GM12878 (cell line): ENCODE results near the gene PTBP3. TPM values are rescaled to one million over a fixed set of nuclear protein-coding genes. Genes with fewer than 3 reads are reported as not detected.

Source experiments
- ASH2L ChIP-seq: fragments of 300-600, 200-600 bp; sonication (generic); IDR thresholded peaks from 2 replicates; pipeline ENCODE4 v1.6.1; 2017; ENCODE audit warnings: low read depth, mild to moderate bottlenecking, borderline replicate concordance
- ATF7 ChIP-seq: fragments of 450-650 bp; IDR thresholded peaks from 2 replicates; pipeline ENCODE4 v1.6.1; 2016; ENCODE audit warnings: low read depth, mild to moderate bottlenecking
- BHLHE40 ChIP-seq, 2 experiments: fragments of 450-650 bp in 1 of 2; IDR thresholded peaks; 2 replicates each; pipeline ENCODE4 v1.6.1; 2011 to 2017; ENCODE audit warnings: low read depth in 2 of 2, borderline replicate concordance in 1 of 2, improper control_type of control experiment in 1 of 2, low read length in 1 of 2, mild to moderate bottlenecking in 1 of 2
- CHD2 ChIP-seq: IDR thresholded peaks from 2 replicates; pipeline ENCODE4 v1.6.1; 2011; ENCODE audit warnings: low read depth, low read length, improper control_type of control experiment, borderline replicate concordance
- CREM ChIP-seq: IDR thresholded peaks from 2 replicates; pipeline ENCODE4 v1.6.1; 2014; ENCODE audit warnings: antibody characterized with exemption, low read depth
- EGR1 ChIP-seq, 2 experiments: IDR thresholded peaks; 1 replicate in 1 of 2; 2 replicates in 1 of 2; pipeline ENCODE4 v1.6.1; 2011 to 2012; ENCODE audit warnings: low read depth in 2 of 2, low read length in 2 of 2, borderline replicate concordance in 1 of 2, mild to moderate bottlenecking in 1 of 2, moderate library complexity in 1 of 2
- GATAD2B ChIP-seq: fragments of 450-650 bp; conservative IDR thresholded peaks from 2 replicates; pipeline ENCODE4 v1.6.1; 2017; ENCODE audit warnings: low read depth, mild to moderate bottlenecking, moderate library complexity
- IKZF1 ChIP-seq: fragments of 450-650 bp; conservative IDR thresholded peaks from 2 replicates; pipeline ENCODE4 v1.6.1; 2017; ENCODE audit warnings: antibody characterized with exemption, mild to moderate bottlenecking
- IRF4 ChIP-seq: IDR thresholded peaks from 2 replicates; pipeline ENCODE4 v1.6.1; 2011; ENCODE audit warnings: low read depth, low read length
- LARP7 ChIP-seq: fragments of 450-650 bp; IDR thresholded peaks from 2 replicates; pipeline ENCODE4 v1.6.1; 2017; ENCODE audit warnings: mild to moderate bottlenecking
- MXI1 ChIP-seq: fragments of 150-350 bp; IDR thresholded peaks from 2 replicates; pipeline ENCODE4 v1.6.1; 2011; ENCODE audit warnings: low read depth, mild to moderate bottlenecking, inconsistent platforms, low read length, improper control_type of control experiment
- NBN ChIP-seq: fragments of 450-650 bp; IDR thresholded peaks from 2 replicates; pipeline ENCODE4 v1.6.1; 2016
- RELA ChIP-seq: fragments of 450-650 bp; IDR thresholded peaks from 2 replicates; pipeline ENCODE4 v1.8.0; 2014; ENCODE audit warnings: borderline replicate concordance; ENCODE audit not compliant: partially characterized antibody
- RUNX3 ChIP-seq: IDR thresholded peaks from 2 replicates; pipeline ENCODE4 v1.6.1; 2012; ENCODE audit warnings: low read length, inconsistent platforms
- SMAD5 ChIP-seq: IDR thresholded peaks from 2 replicates; pipeline ENCODE4 v1.6.1; 2016; ENCODE audit warnings: antibody characterized with exemption, low read depth
- SMARCA5 ChIP-seq: fragments of 450-650 bp; IDR thresholded peaks from 2 replicates; pipeline ENCODE4 v1.6.1; 2017; ENCODE audit warnings: mild to moderate bottlenecking
- STAT1 ChIP-seq: fragments of 450-650 bp; conservative IDR thresholded peaks from 2 replicates; pipeline ENCODE4 v1.6.1; 2014; ENCODE audit warnings: antibody characterized with exemption, mild to moderate bottlenecking
- WRNIP1 ChIP-seq: IDR thresholded peaks from 2 replicates; pipeline ENCODE4 v1.6.1; 2011; ENCODE audit warnings: low read depth, low read length, improper control_type of control experiment, borderline replicate concordance
- YY1 ChIP-seq: IDR thresholded peaks from 2 replicates; pipeline ENCODE4 v1.6.1; 2011; ENCODE audit warnings: low read depth, mild to moderate bottlenecking, low read length
- ZNF207 ChIP-seq: fragments of 450-650 bp; IDR thresholded peaks from 2 replicates; pipeline ENCODE4 v1.6.1; 2014; ENCODE audit warnings: antibody characterized with exemption, mild to moderate bottlenecking, borderline replicate concordance
- polyA plus RNA-seq, 11 experiments: library from polyadenylated mRNA; depleted of rRNA in 4 of 11; unstranded in 6 of 11; stranded (reverse) in 5 of 11; fragments of >200 nt; fragmentation: Nextera tagmentation in 4 of 11; fragmentation: Illumina TruSeq in 1 of 11; extraction: Ambion mirVana in 4 of 11; extraction: Trizol in 1 of 11; gene quantifications; 1 replicate in 1 of 11; 2 replicates in 10 of 11; pipeline versions ENCODE4 v1.2.1 to v1.2.3, GENCODE V29; 2011 to 2016; ENCODE audit warnings: inconsistent platforms in 2 of 11, missing spikeins in 2 of 11, low read depth in 1 of 11
- total RNA-seq, 4 experiments: library from RNA; depleted of rRNA in 3 of 4; stranded (reverse); fragments of >200 nt in 3 of 4; fragmentation: Illumina TruSeq in 1 of 4; extraction: Trizol in 1 of 4; gene quantifications; 2 replicates each; pipeline versions ENCODE4 v1.2.1 to v1.2.3, GENCODE V29; 2013 to 2021
- TF ChIP-seq, protein P1 (sequence below): IDR thresholded peaks from 2 replicates; pipeline ENCODE4 v1.6.1; 2012; ENCODE audit warnings: mild to moderate bottlenecking, low read depth, low read length
- TF ChIP-seq, protein P2 (sequence below): fragments of 450-650 bp; IDR thresholded peaks from 2 replicates; pipeline ENCODE4 v1.6.1; 2017; ENCODE audit warnings: antibody characterized with exemption, mild to moderate bottlenecking, moderate library complexity
- TF ChIP-seq, protein P3 (sequence below): IDR thresholded peaks from 2 replicates; pipeline ENCODE4 v1.6.1; 2012; ENCODE audit warnings: low read depth, low read length, improper control_type of control experiment

PTBP3 gene
- total and polyA plus RNA-seq, 10 of the 15 experiments (the other 5 are each of a cell fraction or from before 2014, with no cell fraction given): 12.5 to 104 (median 52.7) TPM

DNA sequence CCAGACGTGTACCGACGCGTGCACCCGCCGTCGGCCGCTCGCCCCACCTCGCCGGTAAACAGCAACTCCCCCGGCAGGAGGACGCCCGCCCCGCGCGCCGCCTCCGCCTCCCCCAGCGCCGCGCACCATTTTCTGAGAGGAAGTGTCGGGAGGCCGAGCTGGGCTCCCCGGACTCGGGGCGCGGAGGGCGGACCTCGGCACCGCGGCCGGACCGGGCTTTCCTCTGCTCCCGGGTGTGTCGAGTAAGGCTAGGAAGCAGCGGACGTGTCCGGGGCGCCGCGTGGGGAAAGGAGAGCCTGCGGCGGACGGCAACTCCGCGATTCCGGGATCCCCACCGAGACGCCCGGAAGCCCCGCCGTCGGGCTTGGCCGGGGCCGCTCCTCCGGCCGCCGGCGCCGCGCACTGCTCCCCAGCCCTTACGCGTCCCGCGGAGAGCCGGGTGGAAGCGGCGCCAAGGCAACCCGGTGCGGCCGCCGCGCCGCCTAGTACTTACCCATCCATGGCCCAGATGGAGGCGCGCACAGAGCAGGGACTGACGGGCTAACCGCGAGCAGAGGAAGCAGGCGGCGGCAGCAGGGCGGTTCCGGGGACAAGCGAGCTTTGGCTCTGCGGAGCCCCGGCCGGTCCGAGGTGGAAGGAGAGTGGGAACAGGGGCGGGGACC lies at the start of gene PTBP3 (continued):
- TF ChIP-seq SMARCA5: peak; percentile 34; the same call in 1 of the 2 replicates
- peak; percentile 95 for TF ChIP-seq GATAD2B
- TF ChIP-seq IRF4: no peak
- peak; percentile 58; the same call in 1 of the 2 replicates for TF ChIP-seq NBN
- TF ChIP-seq WRNIP1: no peak
- no peak; the same call in 1 of the 2 replicates for TF ChIP-seq CHD2
- TF ChIP-seq BHLHE40 (IDR thresholded peaks at IDR 0.05; ENCODE audit: borderline replicate concordance in 1 of 2, low read depth in 2 of 2, low read length in 1 of 2): peak; percentile 65 to 91; a peak in 3 of 4 replicates
- TF ChIP-seq, protein P1, sequence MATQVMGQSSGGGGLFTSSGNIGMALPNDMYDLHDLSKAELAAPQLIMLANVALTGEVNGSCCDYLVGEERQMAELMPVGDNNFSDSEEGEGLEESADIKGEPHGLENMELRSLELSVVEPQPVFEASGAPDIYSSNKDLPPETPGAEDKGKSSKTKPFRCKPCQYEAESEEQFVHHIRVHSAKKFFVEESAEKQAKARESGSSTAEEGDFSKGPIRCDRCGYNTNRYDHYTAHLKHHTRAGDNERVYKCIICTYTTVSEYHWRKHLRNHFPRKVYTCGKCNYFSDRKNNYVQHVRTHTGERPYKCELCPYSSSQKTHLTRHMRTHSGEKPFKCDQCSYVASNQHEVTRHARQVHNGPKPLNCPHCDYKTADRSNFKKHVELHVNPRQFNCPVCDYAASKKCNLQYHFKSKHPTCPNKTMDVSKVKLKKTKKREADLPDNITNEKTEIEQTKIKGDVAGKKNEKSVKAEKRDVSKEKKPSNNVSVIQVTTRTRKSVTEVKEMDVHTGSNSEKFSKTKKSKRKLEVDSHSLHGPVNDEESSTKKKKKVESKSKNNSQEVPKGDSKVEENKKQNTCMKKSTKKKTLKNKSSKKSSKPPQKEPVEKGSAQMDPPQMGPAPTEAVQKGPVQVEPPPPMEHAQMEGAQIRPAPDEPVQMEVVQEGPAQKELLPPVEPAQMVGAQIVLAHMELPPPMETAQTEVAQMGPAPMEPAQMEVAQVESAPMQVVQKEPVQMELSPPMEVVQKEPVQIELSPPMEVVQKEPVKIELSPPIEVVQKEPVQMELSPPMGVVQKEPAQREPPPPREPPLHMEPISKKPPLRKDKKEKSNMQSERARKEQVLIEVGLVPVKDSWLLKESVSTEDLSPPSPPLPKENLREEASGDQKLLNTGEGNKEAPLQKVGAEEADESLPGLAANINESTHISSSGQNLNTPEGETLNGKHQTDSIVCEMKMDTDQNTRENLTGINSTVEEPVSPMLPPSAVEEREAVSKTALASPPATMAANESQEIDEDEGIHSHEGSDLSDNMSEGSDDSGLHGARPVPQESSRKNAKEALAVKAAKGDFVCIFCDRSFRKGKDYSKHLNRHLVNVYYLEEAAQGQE: no peak
- peak; percentile 93 for TF ChIP-seq LARP7
- peak; percentile 51; the same call in 1 of the 2 replicates for TF ChIP-seq CREM
- TF ChIP-seq RUNX3: peak; percentile 63
- TF ChIP-seq MXI1: peak; percentile 68
- peak; percentile 87 for TF ChIP-seq YY1
- TF ChIP-seq ASH2L: peak; percentile 91; the same call in 1 of the 2 replicates
- TF ChIP-seq ATF7: no peak
- TF ChIP-seq RELA: no peak
- peak; percentile 93 for TF ChIP-seq ZNF207
- peak in 1 of 2 experiments; percentile 94; a peak in 2 of 3 replicates for TF ChIP-seq EGR1 (IDR thresholded peaks at IDR 0.05; ENCODE audit: borderline replicate concordance in 1 of 2, low read depth in 2 of 2, low read length in 2 of 2)
- peak; percentile 55; the same call in 1 of the 2 replicates for TF ChIP-seq SMAD5
- peak; percentile 97 for TF ChIP-seq IKZF1
- no peak for TF ChIP-seq STAT1
- TF ChIP-seq, protein P2, sequence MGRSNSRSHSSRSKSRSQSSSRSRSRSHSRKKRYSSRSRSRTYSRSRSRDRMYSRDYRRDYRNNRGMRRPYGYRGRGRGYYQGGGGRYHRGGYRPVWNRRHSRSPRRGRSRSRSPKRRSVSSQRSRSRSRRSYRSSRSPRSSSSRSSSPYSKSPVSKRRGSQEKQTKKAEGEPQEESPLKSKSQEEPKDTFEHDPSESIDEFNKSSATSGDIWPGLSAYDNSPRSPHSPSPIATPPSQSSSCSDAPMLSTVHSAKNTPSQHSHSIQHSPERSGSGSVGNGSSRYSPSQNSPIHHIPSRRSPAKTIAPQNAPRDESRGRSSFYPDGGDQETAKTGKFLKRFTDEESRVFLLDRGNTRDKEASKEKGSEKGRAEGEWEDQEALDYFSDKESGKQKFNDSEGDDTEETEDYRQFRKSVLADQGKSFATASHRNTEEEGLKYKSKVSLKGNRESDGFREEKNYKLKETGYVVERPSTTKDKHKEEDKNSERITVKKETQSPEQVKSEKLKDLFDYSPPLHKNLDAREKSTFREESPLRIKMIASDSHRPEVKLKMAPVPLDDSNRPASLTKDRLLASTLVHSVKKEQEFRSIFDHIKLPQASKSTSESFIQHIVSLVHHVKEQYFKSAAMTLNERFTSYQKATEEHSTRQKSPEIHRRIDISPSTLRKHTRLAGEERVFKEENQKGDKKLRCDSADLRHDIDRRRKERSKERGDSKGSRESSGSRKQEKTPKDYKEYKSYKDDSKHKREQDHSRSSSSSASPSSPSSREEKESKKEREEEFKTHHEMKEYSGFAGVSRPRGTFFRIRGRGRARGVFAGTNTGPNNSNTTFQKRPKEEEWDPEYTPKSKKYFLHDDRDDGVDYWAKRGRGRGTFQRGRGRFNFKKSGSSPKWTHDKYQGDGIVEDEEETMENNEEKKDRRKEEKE: no peak
- TF ChIP-seq, protein P3, sequence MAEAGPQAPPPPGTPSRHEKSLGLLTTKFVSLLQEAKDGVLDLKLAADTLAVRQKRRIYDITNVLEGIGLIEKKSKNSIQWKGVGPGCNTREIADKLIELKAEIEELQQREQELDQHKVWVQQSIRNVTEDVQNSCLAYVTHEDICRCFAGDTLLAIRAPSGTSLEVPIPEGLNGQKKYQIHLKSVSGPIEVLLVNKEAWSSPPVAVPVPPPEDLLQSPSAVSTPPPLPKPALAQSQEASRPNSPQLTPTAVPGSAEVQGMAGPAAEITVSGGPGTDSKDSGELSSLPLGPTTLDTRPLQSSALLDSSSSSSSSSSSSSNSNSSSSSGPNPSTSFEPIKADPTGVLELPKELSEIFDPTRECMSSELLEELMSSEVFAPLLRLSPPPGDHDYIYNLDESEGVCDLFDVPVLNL: no peak
